LNCaP clone FGC (cell line): ENCODE measurements around the gene EBF3.

Experiments used
- DNase-seq: peaks from one replicate; pipeline ENCODE4 v3.0.0-alpha.2; 2011; ENCODE audit warnings: low read depth
- H3K4me3 ChIP-seq: 2 replicates; pipeline ENCODE4 v1.5.1; 2011; ENCODE audit warnings: mild to moderate bottlenecking, low read depth, low read length, control low read depth
- CTCF ChIP-seq: IDR thresholded peaks from 2 replicates; pipeline ENCODE4 v1.5.1; 2012; ENCODE audit warnings: mild to moderate bottlenecking; ENCODE audit not compliant: control insufficient read depth, insufficient read depth; ENCODE audit errors: extremely low read depth

The EBF3 gene

GRCh38 chr10:129962872-129963640 is 1.0 kb downstream of the EBF3 start:
- no peak for TF ChIP-seq CTCF
- no peak for DNase-seq
- H3K4me3 ChIP-seq: peak overlapping the region; percentile 51

- DNase-seq: no peak
- H3K4me3 ChIP-seq: no peak overlapping the region
These were observed 1.8 kb downstream of the EBF3 start for GRCh38 chr10:129962031-129962871.

GRCh38 chr10:129961157-129961701 is 2.8 kb downstream of the EBF3 start:
- TF ChIP-seq CTCF: no peak
- no peak overlapping the region for H3K4me3 ChIP-seq
- no peak for DNase-seq

More at GRCh38 chr10:129962031-129962871, 1.8 kb downstream of the EBF3 start:
- no peak for TF ChIP-seq CTCF

GRCh38 chr10:129960481-129961156 is 3.5 kb downstream of the EBF3 start:
- H3K4me3 ChIP-seq: no peak overlapping the region

GRCh38 chr10:129959544-129960480 is 4.3 kb downstream of the EBF3 start:
- TF ChIP-seq CTCF: no peak

More at GRCh38 chr10:129960481-129961156, 3.5 kb downstream of the EBF3 start:
- TF ChIP-seq CTCF: no peak
- DNase-seq: no peak

More at GRCh38 chr10:129959544-129960480, 4.3 kb downstream of the EBF3 start:
- H3K4me3 ChIP-seq: no peak overlapping the region
- no peak for DNase-seq
